Measurements from ENCODE around the gene NHLRC1.

The NHLRC1 gene

GRCh38 chr6:18139935-18140621 lies 17.6 kb upstream of the NHLRC1 start:
- DNase-seq (ENCODE audit: low spot score) = no peak

- no peak for DNase-seq (ENCODE audit: low spot score)
Measured at GRCh38 chr6:18138906-18139305, 16.4 kb upstream of the NHLRC1 start.

GRCh38 chr6:18136260-18136659 lies 13.8 kb upstream of the NHLRC1 start:
- no peak for DNase-seq (ENCODE audit: low spot score)

- no peak for DNase-seq (ENCODE audit: low spot score)
Measured at GRCh38 chr6:18135171-18135570, 12.7 kb upstream of the NHLRC1 start.

- DNase-seq (ENCODE audit: low spot score) = no peak
Measured at GRCh38 chr6:18132346-18132745, 9.9 kb upstream of the NHLRC1 start.

GRCh38 chr6:18126121-18126520 lies 3.6 kb upstream of the NHLRC1 start:
- DNase-seq (ENCODE audit: low spot score) = no peak

GRCh38 chr6:18121580-18122127 lies 823 bp downstream of the NHLRC1 start:
- no peak for DNase-seq (ENCODE audit: low spot score)

GRCh38 chr6:18119236-18119635 lies 3.2 kb downstream of the NHLRC1 start:
- DNase-seq (ENCODE audit: low spot score) = no peak

GRCh38 chr6:18118330-18118729 lies 4.1 kb downstream of the NHLRC1 start:
- no peak for DNase-seq (ENCODE audit: low spot score)

- DNase-seq (ENCODE audit: low spot score) = no peak
Measured at GRCh38 chr6:18117136-18117535, 5.3 kb downstream of the NHLRC1 start.

GRCh38 chr6:18115356-18115755 lies 7.1 kb downstream of the NHLRC1 start:
- no peak for DNase-seq (ENCODE audit: low spot score)

- DNase-seq (ENCODE audit: low spot score) = no peak
Measured at GRCh38 chr6:18110162-18110561, 12.3 kb downstream of the NHLRC1 start.

GRCh38 chr6:18107061-18107460 lies 15.4 kb downstream of the NHLRC1 start:
- DNase-seq (ENCODE audit: low spot score) = no peak

GRCh38 chr6:18102783-18103509 lies 19.5 kb downstream of the NHLRC1 start:
- DNase-seq (ENCODE audit: low spot score) = no peak

GRCh38 chr6:18101873-18102272 lies 20.6 kb downstream of the NHLRC1 start:
- DNase-seq (ENCODE audit: low spot score) = no peak

- DNase-seq (ENCODE audit: low spot score) = no peak
Measured at GRCh38 chr6:18101271-18101670, 21.2 kb downstream of the NHLRC1 start.

- DNase-seq (ENCODE audit: low spot score) = peak; percentile 91
Measured at GRCh38 chr6:18100296-18100695, 22.2 kb downstream of the NHLRC1 start.

- DNase-seq (ENCODE audit: low spot score) = no peak
Measured at GRCh38 chr6:18099511-18099910, 23.0 kb downstream of the NHLRC1 start.

- DNase-seq (ENCODE audit: low spot score) = no peak
Measured at GRCh38 chr6:18096423-18096822, 26.1 kb downstream of the NHLRC1 start.

- DNase-seq (ENCODE audit: low spot score) = no peak
Measured at GRCh38 chr6:18091382-18091781, 31.1 kb downstream of the NHLRC1 start.

GRCh38 chr6:18090349-18090786 lies 32.1 kb downstream of the NHLRC1 start:
- DNase-seq (ENCODE audit: low spot score) = no peak

GRCh38 chr6:18088419-18089296 lies 33.8 kb downstream of the NHLRC1 start:
- no peak for DNase-seq (ENCODE audit: low spot score)
